ENCODE data around the gene NXPH1.

DNA sequence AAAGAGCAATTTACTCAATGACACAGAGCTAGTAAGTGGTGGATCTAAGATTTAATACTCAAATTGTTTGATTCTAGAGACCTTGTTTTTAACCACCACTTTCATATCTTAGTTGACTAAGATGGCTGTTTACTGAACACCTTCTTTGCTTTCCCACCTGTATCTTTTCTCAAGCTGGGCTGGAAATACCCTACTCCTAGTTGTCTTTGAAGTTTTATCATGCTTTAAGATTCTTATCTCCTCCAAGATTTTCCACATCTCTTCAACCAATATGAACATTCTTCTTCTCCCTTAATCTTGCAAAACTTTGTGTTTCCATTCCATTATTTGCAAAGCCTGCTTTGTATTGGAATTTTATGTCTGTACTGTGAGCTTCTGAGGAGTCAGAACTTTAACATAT, 157.9 kb downstream of the NXPH1 start:
- TF ChIP-seq POLR2AphosphoS2 (IDR thresholded peaks at IDR 0.05; ENCODE audit: low read length) (no peak), WHSC1 (IDR thresholded peaks at IDR 0.05; ENCODE audit: low read length) (no peak), EZH2 (IDR thresholded peaks at IDR 0.05; ENCODE audit: borderline replicate concordance, low read depth, low read length) (no peak)
- TF ChIP-seq, protein P1, sequence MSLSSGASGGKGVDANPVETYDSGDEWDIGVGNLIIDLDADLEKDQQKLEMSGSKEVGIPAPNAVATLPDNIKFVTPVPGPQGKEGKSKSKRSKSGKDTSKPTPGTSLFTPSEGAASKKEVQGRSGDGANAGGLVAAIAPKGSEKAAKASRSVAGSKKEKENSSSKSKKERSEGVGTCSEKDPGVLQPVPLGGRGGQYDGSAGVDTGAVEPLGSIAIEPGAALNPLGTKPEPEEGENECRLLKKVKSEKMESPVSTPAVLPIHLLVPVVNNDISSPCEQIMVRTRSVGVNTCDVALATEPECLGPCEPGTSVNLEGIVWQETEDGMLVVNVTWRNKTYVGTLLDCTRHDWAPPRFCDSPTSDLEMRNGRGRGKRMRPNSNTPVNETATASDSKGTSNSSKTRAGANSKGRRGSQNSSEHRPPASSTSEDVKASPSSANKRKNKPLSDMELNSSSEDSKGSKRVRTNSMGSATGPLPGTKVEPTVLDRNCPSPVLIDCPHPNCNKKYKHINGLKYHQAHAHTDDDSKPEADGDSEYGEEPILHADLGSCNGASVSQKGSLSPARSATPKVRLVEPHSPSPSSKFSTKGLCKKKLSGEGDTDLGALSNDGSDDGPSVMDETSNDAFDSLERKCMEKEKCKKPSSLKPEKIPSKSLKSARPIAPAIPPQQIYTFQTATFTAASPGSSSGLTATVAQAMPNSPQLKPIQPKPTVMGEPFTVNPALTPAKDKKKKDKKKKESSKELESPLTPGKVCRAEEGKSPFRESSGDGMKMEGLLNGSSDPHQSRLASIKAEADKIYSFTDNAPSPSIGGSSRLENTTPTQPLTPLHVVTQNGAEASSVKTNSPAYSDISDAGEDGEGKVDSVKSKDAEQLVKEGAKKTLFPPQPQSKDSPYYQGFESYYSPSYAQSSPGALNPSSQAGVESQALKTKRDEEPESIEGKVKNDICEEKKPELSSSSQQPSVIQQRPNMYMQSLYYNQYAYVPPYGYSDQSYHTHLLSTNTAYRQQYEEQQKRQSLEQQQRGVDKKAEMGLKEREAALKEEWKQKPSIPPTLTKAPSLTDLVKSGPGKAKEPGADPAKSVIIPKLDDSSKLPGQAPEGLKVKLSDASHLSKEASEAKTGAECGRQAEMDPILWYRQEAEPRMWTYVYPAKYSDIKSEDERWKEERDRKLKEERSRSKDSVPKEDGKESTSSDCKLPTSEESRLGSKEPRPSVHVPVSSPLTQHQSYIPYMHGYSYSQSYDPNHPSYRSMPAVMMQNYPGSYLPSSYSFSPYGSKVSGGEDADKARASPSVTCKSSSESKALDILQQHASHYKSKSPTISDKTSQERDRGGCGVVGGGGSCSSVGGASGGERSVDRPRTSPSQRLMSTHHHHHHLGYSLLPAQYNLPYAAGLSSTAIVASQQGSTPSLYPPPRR (CRISPR knock-in tag; IDR thresholded peaks at IDR 0.05; ENCODE audit: borderline replicate concordance), result no peak
